ENCODE results near the gene CADM1.

The CADM1 gene

GRCh38 chr11:115503083-115503885, 931 bp downstream of the CADM1 start:
- TF ChIP-seq EZH2phosphoT487 (IDR thresholded peaks at IDR 0.05; ENCODE audit: low read depth) = no peak
- TF ChIP-seq, protein P1, sequence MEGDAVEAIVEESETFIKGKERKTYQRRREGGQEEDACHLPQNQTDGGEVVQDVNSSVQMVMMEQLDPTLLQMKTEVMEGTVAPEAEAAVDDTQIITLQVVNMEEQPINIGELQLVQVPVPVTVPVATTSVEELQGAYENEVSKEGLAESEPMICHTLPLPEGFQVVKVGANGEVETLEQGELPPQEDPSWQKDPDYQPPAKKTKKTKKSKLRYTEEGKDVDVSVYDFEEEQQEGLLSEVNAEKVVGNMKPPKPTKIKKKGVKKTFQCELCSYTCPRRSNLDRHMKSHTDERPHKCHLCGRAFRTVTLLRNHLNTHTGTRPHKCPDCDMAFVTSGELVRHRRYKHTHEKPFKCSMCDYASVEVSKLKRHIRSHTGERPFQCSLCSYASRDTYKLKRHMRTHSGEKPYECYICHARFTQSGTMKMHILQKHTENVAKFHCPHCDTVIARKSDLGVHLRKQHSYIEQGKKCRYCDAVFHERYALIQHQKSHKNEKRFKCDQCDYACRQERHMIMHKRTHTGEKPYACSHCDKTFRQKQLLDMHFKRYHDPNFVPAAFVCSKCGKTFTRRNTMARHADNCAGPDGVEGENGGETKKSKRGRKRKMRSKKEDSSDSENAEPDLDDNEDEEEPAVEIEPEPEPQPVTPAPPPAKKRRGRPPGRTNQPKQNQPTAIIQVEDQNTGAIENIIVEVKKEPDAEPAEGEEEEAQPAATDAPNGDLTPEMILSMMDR (IDR thresholded peaks at IDR 0.05; ENCODE audit: low read depth, low read length) = no peak
- no peaks in the 10 kb centered on the region for H4K20me1 ChIP-seq (ENCODE audit: insufficient read depth, low read length)
- no peaks in the 10 kb centered on the region for H3K79me2 ChIP-seq (ENCODE audit: low read length)
- no peak overlapping the region for H3K4me2 ChIP-seq (ENCODE audit: low read length)
- peaks cover 41% of the 10 kb centered on the region for H3K4me1 ChIP-seq (ENCODE audit: low read length)
- H3K9ac ChIP-seq (ENCODE audit: low read length) = no peak overlapping the region
- no peak overlapping the region for H2AFZ ChIP-seq (ENCODE audit: low read depth, low read length)
- no peak overlapping the region for H3K27ac ChIP-seq (ENCODE audit: low read length)
- H3K4me3 ChIP-seq (ENCODE audit: low read length) = no peak overlapping the region
- no peaks in the 10 kb centered on the region for H3K36me3 ChIP-seq (replicated peaks; ENCODE audit: low read depth, low read length)
- H3K27me3 ChIP-seq (ENCODE audit: low read depth, low read length) = peaks cover 67% of the 10 kb centered on the region
- no peaks in the 10 kb centered on the region for H3K9me3 ChIP-seq (ENCODE audit: insufficient read depth, low read length)

DNA sequence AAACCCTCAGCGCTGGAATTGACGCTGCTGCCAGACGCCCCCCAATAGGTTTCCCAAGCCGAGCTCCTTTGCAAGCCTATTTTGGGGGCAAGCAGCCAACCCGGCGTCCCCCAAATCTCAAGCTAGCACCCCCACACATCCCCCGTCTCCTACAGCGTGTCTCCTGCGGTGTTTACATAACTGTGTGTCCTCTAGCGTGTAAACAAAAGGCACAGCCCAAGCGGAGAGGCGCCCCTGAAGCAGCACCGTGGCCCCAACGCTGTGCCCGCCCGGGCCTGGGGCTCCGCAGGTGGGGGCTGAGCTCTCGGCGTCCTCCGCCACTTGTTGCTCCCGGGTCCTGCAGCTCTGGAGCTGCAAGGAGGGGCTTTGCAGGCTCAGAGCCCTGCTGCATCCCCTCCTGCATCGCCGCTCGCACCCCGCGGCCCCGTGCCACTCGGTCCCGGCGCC, 1.6 kb downstream of the CADM1 start:
- no peaks in the 10 kb centered on the region for H3K36me3 ChIP-seq (replicated peaks; ENCODE audit: low read depth, low read length)
- peak overlapping the region; percentile 64 for H3K4me3 ChIP-seq (ENCODE audit: low read length)
- no peaks in the 10 kb centered on the region for H3K79me2 ChIP-seq (ENCODE audit: low read length)
- H3K27ac ChIP-seq (ENCODE audit: low read length) = no peak overlapping the region
- peaks cover 47% of the 10 kb centered on the region for H3K4me1 ChIP-seq (ENCODE audit: low read length)
- no peaks in the 10 kb centered on the region for H4K20me1 ChIP-seq (ENCODE audit: insufficient read depth, low read length)
- peaks cover 65% of the 10 kb centered on the region for H3K27me3 ChIP-seq (ENCODE audit: low read depth, low read length)
- TF ChIP-seq EZH2phosphoT487 (IDR thresholded peaks at IDR 0.05; ENCODE audit: low read depth) = no peak
- TF ChIP-seq, protein P1 (IDR thresholded peaks at IDR 0.05; ENCODE audit: low read depth, low read length) = no peak
- H3K9me3 ChIP-seq (ENCODE audit: insufficient read depth, low read length) = no peaks in the 10 kb centered on the region
- H3K9ac ChIP-seq (ENCODE audit: low read length) = no peak overlapping the region
- peak overlapping the region; percentile 88 for H3K4me2 ChIP-seq (ENCODE audit: low read length)
- no peak overlapping the region for H2AFZ ChIP-seq (ENCODE audit: low read depth, low read length)

GRCh38 chr11:115501893-115502589, 2.2 kb downstream of the CADM1 start:
- Histone ChIP-seq H3K4me3 (ENCODE audit: low read length) (peak overlapping the region; percentile 64), H3K27me3 (ENCODE audit: low read depth, low read length) (peaks cover 59% of the 10 kb centered on the region), H3K4me1 (ENCODE audit: low read length) (peaks cover 53% of the 10 kb centered on the region), H3K4me2 (ENCODE audit: low read length) (peak overlapping the region; percentile 88), H3K36me3 (replicated peaks; ENCODE audit: low read depth, low read length) (no peaks in the 10 kb centered on the region), H3K9ac (ENCODE audit: low read length) (0 out of 2 replicates have a peak overlapping the region, but pooled peaks have one; percentile 10), H4K20me1 (ENCODE audit: insufficient read depth, low read length) (no peaks in the 10 kb centered on the region), H3K79me2 (ENCODE audit: low read length) (no peaks in the 10 kb centered on the region), H2AFZ (ENCODE audit: low read depth, low read length) (no peak overlapping the region), H3K9me3 (ENCODE audit: insufficient read depth, low read length) (no peaks in the 10 kb centered on the region), H3K27ac (ENCODE audit: low read length) (no peak overlapping the region)
- TF ChIP-seq, protein P1 (IDR thresholded peaks at IDR 0.05; ENCODE audit: low read depth, low read length) = no peak
- TF ChIP-seq EZH2phosphoT487 (IDR thresholded peaks at IDR 0.05; ENCODE audit: low read depth) = peak; percentile 71

DNA sequence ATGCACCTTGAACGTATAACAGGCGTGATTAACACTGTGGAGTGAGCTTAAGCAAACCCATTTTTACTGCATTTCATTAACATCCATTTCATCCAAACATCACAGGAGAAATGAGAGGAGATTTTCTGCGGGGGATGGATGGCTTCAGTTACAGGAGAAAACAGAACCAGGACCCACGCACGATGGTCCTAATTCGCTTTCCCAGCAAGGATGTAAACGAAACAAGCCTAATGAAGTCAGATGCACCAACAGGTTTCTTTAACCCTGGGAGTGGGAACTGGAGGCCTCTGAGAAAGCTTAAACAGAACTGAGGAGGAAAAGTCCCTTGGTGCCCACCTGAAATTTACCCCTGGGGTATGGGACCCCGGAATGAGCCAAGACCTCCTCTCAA, 2.7 kb downstream of the CADM1 start:
- Histone ChIP-seq H3K4me2 (ENCODE audit: low read length) (peak overlapping the region; percentile 88), H4K20me1 (ENCODE audit: insufficient read depth, low read length) (no peaks in the 10 kb centered on the region), H3K9ac (ENCODE audit: low read length) (0 out of 2 replicates have a peak overlapping the region, but pooled peaks have one; percentile 10), H3K9me3 (ENCODE audit: insufficient read depth, low read length) (no peaks in the 10 kb centered on the region), H2AFZ (ENCODE audit: low read depth, low read length) (no peak overlapping the region), H3K27ac (ENCODE audit: low read length) (no peak overlapping the region), H3K36me3 (replicated peaks; ENCODE audit: low read depth, low read length) (no peaks in the 10 kb centered on the region), H3K4me1 (ENCODE audit: low read length) (peaks cover 58% of the 10 kb centered on the region), H3K27me3 (ENCODE audit: low read depth, low read length) (peaks cover 54% of the 10 kb centered on the region), H3K79me2 (ENCODE audit: low read length) (no peaks in the 10 kb centered on the region), H3K4me3 (ENCODE audit: low read length) (peak overlapping the region; percentile 64)
- no peak for TF ChIP-seq EZH2phosphoT487 (IDR thresholded peaks at IDR 0.05; ENCODE audit: low read depth)
- TF ChIP-seq, protein P1 (IDR thresholded peaks at IDR 0.05; ENCODE audit: low read depth, low read length) = no peak

Data from OCI-LY3 (cell line).